A549 (cell line): Measurements from ENCODE around the gene HMGN2.

Experiments
- CHD2 ChIP-seq: fragments of 150-350 bp; IDR thresholded peaks from 2 replicates; pipeline ENCODE4 v1.6.1; 2014; ENCODE audit warnings: low read length; ENCODE audit not compliant: partially characterized antibody
- CTCF ChIP-seq: fragments of >200 bp; sonication (Bioruptor Twin); formaldehyde crosslinking; IDR thresholded peaks from 3 replicates; pipeline ENCODE4 v1.5.1; 2016
- ELK1 ChIP-seq: fragments of 150-350 bp; IDR thresholded peaks from 2 replicates; pipeline ENCODE4 v1.6.1; 2014; ENCODE audit warnings: low read depth, mild to moderate bottlenecking, low read length
- HDAC2 ChIP-seq: fragments of 200-600 bp; sonication (generic); IDR thresholded peaks from 2 replicates; pipeline ENCODE4 v1.6.1; 2016
- JUN ChIP-seq, 2 experiments: fragments of >200 bp; sonication (Bioruptor Twin); formaldehyde crosslinking; IDR thresholded peaks; 2 replicates in 1 of 2; 3 replicates in 1 of 2; pipeline ENCODE4 v1.6.1; 2016 to 2017
- MAFK ChIP-seq: fragments of 450-650 bp; IDR thresholded peaks from 2 replicates; pipeline ENCODE4 v1.6.1; 2014; ENCODE audit not compliant: partially characterized antibody
- MAX ChIP-seq: IDR thresholded peaks from 2 replicates; pipeline ENCODE4 v1.6.1; 2012
- PHF8 ChIP-seq: fragments of 200-600 bp; sonication (generic); IDR thresholded peaks from 2 replicates; pipeline ENCODE4 v1.6.1; 2016; ENCODE audit warnings: low read depth, mild to moderate bottlenecking, antibody characterized with exemption, moderate library complexity, borderline replicate concordance
- POLR2A ChIP-seq: IDR thresholded peaks from 2 replicates; pipeline ENCODE4 v1.6.1; 2012; ENCODE audit warnings: mild to moderate bottlenecking, low read length
- RAD21 ChIP-seq, 2 experiments: fragments of >200 bp in 1 of 2; sonication (Bioruptor Twin) in 1 of 2; formaldehyde crosslinking in 1 of 2; IDR thresholded peaks in 1 of 2; conservative IDR thresholded peaks in 1 of 2; 2 replicates in 1 of 2; 3 replicates in 1 of 2; pipeline ENCODE4 v1.6.1; 2012 to 2018; ENCODE audit warnings: inconsistent platforms in 1 of 2
- RFX5 ChIP-seq: fragments of 450-650 bp; IDR thresholded peaks from 2 replicates; pipeline ENCODE4 v1.7.1; 2014; ENCODE audit warnings: antibody characterized with exemption, mild to moderate bottlenecking, moderate library complexity
- TP53 ChIP-seq: fragments of 250-450 bp; sonication (Bioruptor Pico); IDR thresholded peaks from 2 replicates; pipeline ENCODE4 v1.5.0; 2021; ENCODE audit warnings: mild to moderate bottlenecking, moderate library complexity

- TF ChIP-seq JUN (IDR thresholded peaks at IDR 0.05) (no peak), CTCF (no peak), ELK1 (no peak), MAX (no peak), MAFK (no peak), POLR2A (no peak), CHD2 (no peak), HDAC2 (no peak), RAD21 (conservative IDR thresholded peaks at IDR 0.05 in 1 of 2, IDR thresholded peaks at IDR 0.05 in 1 of 2) (no peak), RFX5 (no peak), TP53 (CRISPR knock-in tag) (no peak), PHF8 (no peak)
Measured at GRCh38 chr1:26459573-26460031, 12.6 kb upstream of the HMGN2 start.
